H1 (cell line): ENCODE data around the gene KERA. TPM values are rescaled to one million over a fixed set of nuclear protein-coding genes. Genes with fewer than 3 reads are reported as not detected.

Experiments used
- BACH1 ChIP-seq: IDR thresholded peaks from 2 replicates; pipeline ENCODE4 v1.6.1; 2012; ENCODE audit warnings: low read length, improper control_type of control experiment
- CBX5 ChIP-seq: fragments of 300-800, 300-1000 bp; sonication (generic); IDR thresholded peaks from 2 replicates; pipeline ENCODE4 v1.7.1; 2016; ENCODE audit warnings: antibody characterized with exemption, low read length, low read depth
- CHD1 ChIP-seq: IDR thresholded peaks from 2 replicates; pipeline ENCODE4 v1.6.1; 2012; ENCODE audit warnings: low read depth, low read length, improper control_type of control experiment
- CTCF ChIP-seq, 3 experiments: IDR thresholded peaks; 1 replicate in 2 of 3; 2 replicates in 1 of 3; pipeline versions ENCODE4 v1.5.1 to v1.6.1; 2011; ENCODE audit warnings: low read length in 3 of 3, mild to moderate bottlenecking in 3 of 3, inconsistent platforms in 2 of 3, low read depth in 1 of 3, moderate library complexity in 1 of 3; ENCODE audit not compliant: insufficient read depth in 1 of 3; ENCODE audit errors: control extremely low read depth in 1 of 3
- HDAC6 ChIP-seq: IDR thresholded peaks from one replicate; pipeline ENCODE4 v1.7.1; 2012; ENCODE audit warnings: low read depth, mild to moderate bottlenecking, inconsistent platforms, low read length, moderate library complexity
- JUN ChIP-seq: IDR thresholded peaks from 2 replicates; pipeline ENCODE4 v1.6.1; 2011; ENCODE audit warnings: low read depth, mild to moderate bottlenecking, improper control_type of control experiment, low read length
- KDM5A ChIP-seq: fragments of 200-600 bp; IDR thresholded peaks from 2 replicates; pipeline ENCODE4 v1.7.1; 2012; ENCODE audit warnings: mild to moderate bottlenecking, low read length, inconsistent platforms, mixed read lengths
- TBP ChIP-seq: IDR thresholded peaks from 2 replicates; pipeline ENCODE4 v1.6.1; 2011; ENCODE audit warnings: low read depth, low read length, improper control_type of control experiment
- TCF12 ChIP-seq: IDR thresholded peaks from 2 replicates; pipeline ENCODE4 v1.6.1; 2011; ENCODE audit warnings: low read depth, mild to moderate bottlenecking, low read length
- polyA plus RNA-seq, 7 experiments: library from polyadenylated mRNA; depleted of rRNA in 3 of 7; stranded (reverse) in 5 of 7; unstranded in 2 of 7; fragments of >200 nt in 5 of 7; fragments of 200-250 nt in 2 of 7; gene quantifications; 1 replicate in 5 of 7; 2 replicates in 1 of 7; 4 replicates in 1 of 7; pipeline versions ENCODE4 v1.2.1 to v1.2.3, GENCODE V29; 2011 to 2013; ENCODE audit warnings: missing spikeins in 2 of 7, mixed read lengths in 2 of 7
- total RNA-seq: library from RNA; stranded (reverse); fragmentation: NEBNext Ultra II Directional; extraction: Animal tissue kit (Norgen Biotek cat#: 25700); gene quantifications from 2 replicates; pipeline ENCODE4 v1.2.1, GENCODE V29; 2021
- TF ChIP-seq, protein P1 (sequence below): fragments of 300-600 bp; sonication (generic); IDR thresholded peaks from 2 replicates; pipeline ENCODE4 v1.7.1; 2012; ENCODE audit warnings: low read length, moderate library complexity, mild to moderate bottlenecking, inconsistent platforms; ENCODE audit not compliant: insufficient replicate concordance

KERA gene
- total and polyA plus RNA-seq, 2 of the 8 experiments (the other 6 are each of a cell fraction or from before 2014, with no cell fraction given), result not detected

GRCh38 chr12:91064640-91065039 lies 6.8 kb upstream of the KERA start (continued):
- TF ChIP-seq, protein P1, sequence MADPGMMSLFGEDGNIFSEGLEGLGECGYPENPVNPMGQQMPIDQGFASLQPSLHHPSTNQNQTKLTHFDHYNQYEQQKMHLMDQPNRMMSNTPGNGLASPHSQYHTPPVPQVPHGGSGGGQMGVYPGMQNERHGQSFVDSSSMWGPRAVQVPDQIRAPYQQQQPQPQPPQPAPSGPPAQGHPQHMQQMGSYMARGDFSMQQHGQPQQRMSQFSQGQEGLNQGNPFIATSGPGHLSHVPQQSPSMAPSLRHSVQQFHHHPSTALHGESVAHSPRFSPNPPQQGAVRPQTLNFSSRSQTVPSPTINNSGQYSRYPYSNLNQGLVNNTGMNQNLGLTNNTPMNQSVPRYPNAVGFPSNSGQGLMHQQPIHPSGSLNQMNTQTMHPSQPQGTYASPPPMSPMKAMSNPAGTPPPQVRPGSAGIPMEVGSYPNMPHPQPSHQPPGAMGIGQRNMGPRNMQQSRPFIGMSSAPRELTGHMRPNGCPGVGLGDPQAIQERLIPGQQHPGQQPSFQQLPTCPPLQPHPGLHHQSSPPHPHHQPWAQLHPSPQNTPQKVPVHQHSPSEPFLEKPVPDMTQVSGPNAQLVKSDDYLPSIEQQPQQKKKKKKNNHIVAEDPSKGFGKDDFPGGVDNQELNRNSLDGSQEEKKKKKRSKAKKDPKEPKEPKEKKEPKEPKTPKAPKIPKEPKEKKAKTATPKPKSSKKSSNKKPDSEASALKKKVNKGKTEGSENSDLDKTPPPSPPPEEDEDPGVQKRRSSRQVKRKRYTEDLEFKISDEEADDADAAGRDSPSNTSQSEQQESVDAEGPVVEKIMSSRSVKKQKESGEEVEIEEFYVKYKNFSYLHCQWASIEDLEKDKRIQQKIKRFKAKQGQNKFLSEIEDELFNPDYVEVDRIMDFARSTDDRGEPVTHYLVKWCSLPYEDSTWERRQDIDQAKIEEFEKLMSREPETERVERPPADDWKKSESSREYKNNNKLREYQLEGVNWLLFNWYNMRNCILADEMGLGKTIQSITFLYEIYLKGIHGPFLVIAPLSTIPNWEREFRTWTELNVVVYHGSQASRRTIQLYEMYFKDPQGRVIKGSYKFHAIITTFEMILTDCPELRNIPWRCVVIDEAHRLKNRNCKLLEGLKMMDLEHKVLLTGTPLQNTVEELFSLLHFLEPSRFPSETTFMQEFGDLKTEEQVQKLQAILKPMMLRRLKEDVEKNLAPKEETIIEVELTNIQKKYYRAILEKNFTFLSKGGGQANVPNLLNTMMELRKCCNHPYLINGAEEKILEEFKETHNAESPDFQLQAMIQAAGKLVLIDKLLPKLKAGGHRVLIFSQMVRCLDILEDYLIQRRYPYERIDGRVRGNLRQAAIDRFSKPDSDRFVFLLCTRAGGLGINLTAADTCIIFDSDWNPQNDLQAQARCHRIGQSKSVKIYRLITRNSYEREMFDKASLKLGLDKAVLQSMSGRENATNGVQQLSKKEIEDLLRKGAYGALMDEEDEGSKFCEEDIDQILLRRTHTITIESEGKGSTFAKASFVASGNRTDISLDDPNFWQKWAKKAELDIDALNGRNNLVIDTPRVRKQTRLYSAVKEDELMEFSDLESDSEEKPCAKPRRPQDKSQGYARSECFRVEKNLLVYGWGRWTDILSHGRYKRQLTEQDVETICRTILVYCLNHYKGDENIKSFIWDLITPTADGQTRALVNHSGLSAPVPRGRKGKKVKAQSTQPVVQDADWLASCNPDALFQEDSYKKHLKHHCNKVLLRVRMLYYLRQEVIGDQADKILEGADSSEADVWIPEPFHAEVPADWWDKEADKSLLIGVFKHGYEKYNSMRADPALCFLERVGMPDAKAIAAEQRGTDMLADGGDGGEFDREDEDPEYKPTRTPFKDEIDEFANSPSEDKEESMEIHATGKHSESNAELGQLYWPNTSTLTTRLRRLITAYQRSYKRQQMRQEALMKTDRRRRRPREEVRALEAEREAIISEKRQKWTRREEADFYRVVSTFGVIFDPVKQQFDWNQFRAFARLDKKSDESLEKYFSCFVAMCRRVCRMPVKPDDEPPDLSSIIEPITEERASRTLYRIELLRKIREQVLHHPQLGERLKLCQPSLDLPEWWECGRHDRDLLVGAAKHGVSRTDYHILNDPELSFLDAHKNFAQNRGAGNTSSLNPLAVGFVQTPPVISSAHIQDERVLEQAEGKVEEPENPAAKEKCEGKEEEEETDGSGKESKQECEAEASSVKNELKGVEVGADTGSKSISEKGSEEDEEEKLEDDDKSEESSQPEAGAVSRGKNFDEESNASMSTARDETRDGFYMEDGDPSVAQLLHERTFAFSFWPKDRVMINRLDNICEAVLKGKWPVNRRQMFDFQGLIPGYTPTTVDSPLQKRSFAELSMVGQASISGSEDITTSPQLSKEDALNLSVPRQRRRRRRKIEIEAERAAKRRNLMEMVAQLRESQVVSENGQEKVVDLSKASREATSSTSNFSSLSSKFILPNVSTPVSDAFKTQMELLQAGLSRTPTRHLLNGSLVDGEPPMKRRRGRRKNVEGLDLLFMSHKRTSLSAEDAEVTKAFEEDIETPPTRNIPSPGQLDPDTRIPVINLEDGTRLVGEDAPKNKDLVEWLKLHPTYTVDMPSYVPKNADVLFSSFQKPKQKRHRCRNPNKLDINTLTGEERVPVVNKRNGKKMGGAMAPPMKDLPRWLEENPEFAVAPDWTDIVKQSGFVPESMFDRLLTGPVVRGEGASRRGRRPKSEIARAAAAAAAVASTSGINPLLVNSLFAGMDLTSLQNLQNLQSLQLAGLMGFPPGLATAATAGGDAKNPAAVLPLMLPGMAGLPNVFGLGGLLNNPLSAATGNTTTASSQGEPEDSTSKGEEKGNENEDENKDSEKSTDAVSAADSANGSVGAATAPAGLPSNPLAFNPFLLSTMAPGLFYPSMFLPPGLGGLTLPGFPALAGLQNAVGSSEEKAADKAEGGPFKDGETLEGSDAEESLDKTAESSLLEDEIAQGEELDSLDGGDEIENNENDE, result no peak
- TF ChIP-seq BACH1, result no peak
- no peak for TF ChIP-seq CTCF (IDR thresholded peaks at IDR 0.05; ENCODE audit: control extremely low read depth in 1 of 3, insufficient read depth in 1 of 3, low read depth in 1 of 3, low read length in 3 of 3)
- TF ChIP-seq TBP, result no peak
- TF ChIP-seq KDM5A, result no peak
- no peak for TF ChIP-seq CHD1
- no peak for TF ChIP-seq JUN
- no peak for TF ChIP-seq CBX5
- no peak for TF ChIP-seq HDAC6
- no peak for TF ChIP-seq TCF12
